ENCODE measurements around the gene KLB. TPM values are rescaled to one million over a fixed set of nuclear protein-coding genes. Genes with fewer than 3 reads are reported as not detected.
"Not testable (repeated sequence)": the region's sequence is repeated elsewhere in the genome, so short reads cannot be mapped to it uniquely, and the experiment has no call there.

The KLB gene
- total RNA-seq (2014; rRNA removed; shearing (Covaris generic)) = not detected in 2 replicates

DNA sequence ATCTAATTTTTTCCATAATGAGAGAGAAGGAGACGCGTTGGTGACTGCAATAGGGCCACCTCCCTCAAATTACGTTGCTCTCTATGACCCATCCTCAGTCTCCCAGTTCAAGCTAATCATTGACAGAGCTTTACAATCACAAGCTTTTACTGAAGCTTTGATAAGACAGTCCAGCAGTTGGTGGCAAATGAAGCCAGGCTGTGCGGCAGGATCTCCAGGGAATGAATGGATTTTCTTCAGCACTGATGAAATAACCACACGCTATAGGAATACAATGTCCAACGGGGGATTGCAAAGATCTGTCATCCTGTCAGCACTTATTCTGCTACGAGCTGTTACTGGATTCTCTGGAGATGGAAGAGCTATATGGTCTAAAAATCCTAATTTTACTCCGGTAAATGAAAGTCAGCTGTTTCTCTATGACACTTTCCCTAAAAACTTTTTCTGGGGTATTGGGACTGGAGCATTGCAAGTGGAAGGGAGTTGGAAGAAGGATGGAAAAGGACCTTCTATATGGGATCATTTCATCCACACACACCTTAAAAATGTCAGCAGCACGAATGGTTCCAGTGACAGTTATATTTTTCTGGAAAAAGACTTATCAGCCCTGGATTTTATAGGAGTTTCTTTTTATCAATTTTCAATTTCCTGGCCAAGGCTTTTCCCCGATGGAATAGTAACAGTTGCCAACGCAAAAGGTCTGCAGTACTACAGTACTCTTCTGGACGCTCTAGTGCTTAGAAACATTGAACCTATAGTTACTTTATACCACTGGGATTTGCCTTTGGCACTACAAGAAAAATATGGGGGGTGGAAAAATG lies at the start of gene KLB:
TSS of gene KLB (plus strand) at position 168 of the 821 bp plus-strand sequence. CDS start at position 188, 20 bp downstream.
- in situ Hi-C loops (cut with HindIII; ENCODE audit: low sequenced_read_pairs) = no loop called here

GRCh38 chr4:39357002-39357401 lies 49.7 kb upstream of the KLB start:
- DNase-seq (ENCODE audit: low spot score) = no peak
- in situ Hi-C loops (cut with HindIII; ENCODE audit: low sequenced_read_pairs) = no loop called here

More for the DNA sequence above, at the start of gene KLB:
- DNase-seq (ENCODE audit: low spot score) = no peak

DNA sequence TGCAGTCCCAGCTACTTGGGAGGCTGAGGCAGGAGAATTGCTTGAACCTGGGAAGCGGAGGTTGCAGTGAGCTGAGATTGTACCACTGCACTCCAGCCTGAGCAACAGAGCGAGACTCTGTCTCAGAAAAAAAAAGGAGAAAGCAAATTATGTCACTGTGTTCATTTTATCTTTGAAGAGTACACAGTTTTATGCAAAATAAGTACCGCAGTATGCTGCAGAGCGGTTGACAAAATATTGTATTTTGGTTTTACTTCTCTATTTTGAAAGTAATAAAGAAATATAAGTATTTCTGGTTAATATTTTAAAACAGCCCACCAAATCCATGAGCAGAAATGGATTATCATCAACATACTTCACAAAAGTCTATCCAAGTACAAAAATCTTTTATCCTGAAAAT lies 46.1 kb upstream of the KLB start:
- in situ Hi-C loops (cut with HindIII; ENCODE audit: low sequenced_read_pairs); DNase-seq (ENCODE audit: low spot score): not testable (repeated sequence)

DNA sequence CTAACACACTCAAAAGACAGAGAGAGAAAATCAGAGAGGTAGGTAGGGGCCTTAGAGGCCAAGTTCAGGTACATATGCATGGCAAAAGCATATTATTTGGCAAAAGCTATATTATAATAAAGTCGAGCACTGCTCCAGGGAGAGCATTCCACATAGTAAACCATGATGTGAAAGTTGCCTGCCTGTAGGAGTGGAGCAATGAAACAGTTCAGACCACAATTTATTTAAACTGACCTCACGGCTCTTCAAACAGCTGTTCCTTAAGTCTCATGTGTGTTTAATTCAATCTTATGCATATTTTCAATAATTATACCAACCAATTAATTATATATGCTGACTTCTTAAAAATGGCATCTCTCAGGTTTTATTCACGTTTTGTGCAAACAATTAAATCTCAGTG lies 43.9 kb upstream of the KLB start:
- in situ Hi-C loops (cut with HindIII; ENCODE audit: low sequenced_read_pairs) = no loop called here
- no peak for DNase-seq (ENCODE audit: low spot score)

DNA sequence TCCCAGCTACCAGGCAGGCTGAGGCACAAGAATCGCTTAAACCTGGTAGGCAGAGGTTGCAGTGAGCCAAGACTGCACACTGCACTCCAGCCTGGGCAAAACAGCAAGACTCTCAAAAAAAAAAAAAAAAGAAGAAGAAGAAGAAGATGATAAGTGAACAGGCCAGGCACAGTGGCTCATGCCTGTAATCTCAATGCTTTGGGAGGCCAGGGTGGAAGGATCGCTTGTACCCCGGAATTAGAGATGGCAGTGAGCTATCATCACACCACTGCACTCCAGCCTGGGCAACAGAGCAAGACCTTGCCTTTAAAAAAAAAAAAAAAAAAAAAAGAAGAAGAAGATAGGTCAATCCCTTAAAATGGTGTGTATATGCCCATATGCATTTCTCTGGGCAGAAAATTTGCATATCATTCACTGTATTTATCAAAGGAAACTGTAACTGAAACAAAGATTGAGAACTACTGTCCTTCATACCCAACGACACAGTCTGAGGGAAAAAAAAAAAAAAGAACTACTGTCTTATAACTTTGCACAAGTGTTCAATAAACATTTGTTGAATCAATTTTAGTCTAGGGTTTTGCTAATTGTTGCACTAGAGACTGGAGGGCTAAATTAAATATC lies 42.8 kb upstream of the KLB start:
- no peak for DNase-seq (ENCODE audit: low spot score)
- in situ Hi-C loops (cut with HindIII; ENCODE audit: low sequenced_read_pairs) = no loop called here

- in situ Hi-C loops (cut with HindIII; ENCODE audit: low sequenced_read_pairs) = no loop called here
- DNase-seq (ENCODE audit: low spot score) = no peak
Measured at GRCh38 chr4:39365360-39365759, 41.4 kb upstream of the KLB start.

DNA sequence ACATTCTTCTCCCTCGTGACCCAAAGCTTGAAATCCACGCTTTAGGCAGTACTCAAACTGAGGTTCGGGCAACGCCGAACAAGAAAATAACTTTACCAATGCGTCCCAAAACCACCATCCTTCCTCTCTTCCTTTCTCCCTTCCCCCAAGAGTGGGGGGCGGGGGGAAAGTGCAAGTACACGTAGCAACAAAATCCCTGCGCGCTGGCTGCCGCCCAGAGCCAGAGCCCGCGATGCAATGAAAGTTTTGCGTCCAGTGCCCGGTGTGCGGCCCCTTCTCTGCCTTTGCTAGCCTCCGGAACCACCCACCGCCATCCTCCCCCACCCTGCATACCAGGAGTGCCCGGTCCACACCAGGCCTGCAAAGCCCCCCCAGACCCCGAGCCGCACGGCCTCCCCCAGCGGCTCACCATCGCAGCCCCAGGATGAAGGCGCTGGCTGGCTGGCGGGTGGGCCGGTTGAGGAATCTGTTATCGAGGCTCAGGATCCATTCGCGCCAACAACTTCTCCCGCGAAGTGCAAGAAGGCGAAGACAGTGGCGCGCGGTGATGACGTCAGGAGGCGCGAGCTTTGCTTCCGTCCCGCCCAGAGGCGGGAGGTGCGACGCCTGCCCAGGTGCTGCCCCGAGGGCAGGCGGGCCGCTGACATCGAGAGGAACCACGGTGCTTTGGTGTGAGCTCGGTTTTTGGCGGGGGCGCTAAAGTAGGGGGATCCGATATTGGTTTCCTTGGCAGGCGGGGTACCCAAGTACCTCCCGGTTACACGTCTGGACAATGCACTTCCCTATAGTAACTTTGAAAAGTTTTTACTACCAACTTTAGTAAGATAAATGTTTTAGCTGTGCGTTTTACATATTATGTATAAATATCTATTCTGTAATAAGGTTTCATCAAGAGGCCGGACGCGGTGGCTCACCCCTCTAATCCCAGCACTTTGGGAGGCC lies 40.6 kb upstream of the KLB start, which contains the start of gene RFC1:
TSS of gene RFC1 (minus strand) at position 533 of the 942 bp plus-strand sequence. CDS start at position 412, 121 bp downstream.
- DNase-seq (ENCODE audit: low spot score) = peak; percentile 77
- in situ Hi-C loops (cut with HindIII; ENCODE audit: low sequenced_read_pairs) = no loop called here

DNA sequence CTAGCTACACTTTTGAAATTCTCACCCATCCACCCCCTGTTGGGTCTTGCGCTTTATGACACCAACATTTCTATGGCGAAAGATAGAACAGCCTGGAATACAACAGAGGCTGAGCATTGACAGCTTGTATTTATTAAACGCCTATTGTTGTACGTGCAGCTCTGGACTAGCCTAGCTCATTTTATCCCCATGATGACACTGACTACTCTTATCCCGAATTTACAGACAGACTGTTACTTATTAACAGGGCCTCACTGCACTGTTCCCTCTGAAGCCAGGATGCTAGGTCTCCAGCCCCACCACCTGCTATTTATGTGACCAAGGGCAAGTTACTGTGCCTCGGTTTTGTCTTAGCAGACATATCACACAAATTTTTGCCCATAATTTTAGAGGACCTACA lies 39.6 kb upstream of the KLB start:
- in situ Hi-C loops (cut with HindIII; ENCODE audit: low sequenced_read_pairs) = no loop called here
- DNase-seq (ENCODE audit: low spot score) = no peak

DNA sequence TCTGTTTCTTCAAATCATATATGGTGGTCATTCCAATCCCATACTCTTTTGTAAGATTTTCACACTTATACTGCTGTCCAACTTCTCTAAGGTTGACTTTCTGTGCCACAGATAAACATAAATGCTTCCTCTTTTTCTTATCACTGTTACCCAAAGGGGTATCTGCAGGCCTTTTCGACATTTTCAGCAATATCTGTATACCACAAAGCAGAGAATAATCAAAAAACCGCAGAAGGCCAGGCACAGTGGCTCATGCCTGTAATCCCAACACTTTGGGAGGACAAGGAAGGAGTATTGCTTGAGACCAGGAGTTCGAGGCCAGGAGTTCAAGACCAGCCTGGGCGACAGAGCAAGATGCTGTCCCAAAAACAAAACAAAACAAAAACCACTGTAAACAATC lies 37.4 kb upstream of the KLB start:
- in situ Hi-C loops (cut with HindIII; ENCODE audit: low sequenced_read_pairs) = no loop called here
- DNase-seq (ENCODE audit: low spot score) = no peak

- in situ Hi-C loops (cut with HindIII; ENCODE audit: low sequenced_read_pairs); DNase-seq (ENCODE audit: low spot score): not testable (repeated sequence)
Measured at GRCh38 chr4:39371209-39371608, 35.5 kb upstream of the KLB start.

DNA sequence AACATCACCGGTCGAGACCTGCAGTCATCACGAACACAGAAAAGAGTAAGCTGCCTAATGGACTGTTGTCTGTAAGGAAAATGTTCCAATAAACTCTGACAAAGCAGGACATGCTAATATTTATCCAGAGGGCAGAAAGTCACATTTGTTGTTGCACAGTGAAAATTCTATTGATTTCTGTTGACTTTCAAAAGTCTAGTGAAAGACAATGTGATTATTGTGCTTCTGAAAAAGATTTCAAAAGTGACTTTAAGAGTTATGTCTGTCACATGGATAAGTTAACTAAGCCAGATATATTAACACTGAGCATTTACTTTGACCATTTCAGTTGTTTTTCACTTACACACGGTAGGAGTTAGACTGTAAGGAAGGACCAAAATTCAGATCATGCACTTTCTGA lies 31.3 kb upstream of the KLB start:
- DNase-seq (ENCODE audit: low spot score) = no peak
- in situ Hi-C loops (cut with HindIII; ENCODE audit: low sequenced_read_pairs) = no loop called here

DNA sequence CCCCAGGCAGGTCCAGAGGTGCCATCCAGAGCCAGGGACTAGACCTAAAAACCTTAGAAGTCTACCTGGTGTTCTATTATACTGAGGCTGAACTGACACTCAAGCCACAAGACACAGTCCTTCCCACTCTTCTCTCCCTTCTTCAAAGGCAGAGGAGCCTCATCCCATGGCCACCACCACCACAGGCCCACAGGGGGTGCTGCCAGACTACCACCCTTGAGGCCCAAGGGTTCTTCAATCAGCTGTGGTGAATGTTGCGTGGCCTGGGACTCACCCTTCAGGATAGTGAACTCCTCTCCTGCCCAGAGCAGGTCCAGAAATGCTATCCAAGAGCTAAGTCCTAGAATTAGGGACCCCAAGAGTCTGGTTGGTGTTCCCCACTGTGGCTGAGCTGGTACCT lies 23.0 kb upstream of the KLB start:
- in situ Hi-C loops (cut with HindIII; ENCODE audit: low sequenced_read_pairs) = no loop called here
- DNase-seq (ENCODE audit: low spot score) = no peak

GRCh38 chr4:39384563-39384962 lies 22.2 kb upstream of the KLB start:
- DNase-seq (ENCODE audit: low spot score) = no peak
- in situ Hi-C loops (cut with HindIII; ENCODE audit: low sequenced_read_pairs) = no loop called here

DNA sequence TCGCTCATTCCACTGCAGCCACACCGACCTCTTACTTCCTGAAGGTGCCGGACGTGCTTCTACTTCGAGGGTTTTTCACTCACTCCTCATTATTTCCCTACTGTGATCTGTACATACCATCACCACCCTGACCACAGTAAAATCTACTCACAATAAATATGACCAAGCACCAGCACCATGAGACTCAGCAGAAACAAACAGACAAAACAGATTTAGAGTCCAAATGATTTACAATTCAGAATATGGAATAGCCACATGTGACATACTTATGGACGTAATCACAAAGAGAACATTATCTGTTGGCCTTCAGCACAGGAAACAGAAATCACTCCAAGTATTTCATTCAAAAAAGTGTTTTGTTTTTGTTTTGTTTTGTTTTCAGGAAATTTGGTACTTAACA lies 16.1 kb upstream of the KLB start:
- DNase-seq (ENCODE audit: low spot score) = no peak
- in situ Hi-C loops (cut with HindIII; ENCODE audit: low sequenced_read_pairs) = no loop called here

- in situ Hi-C loops (cut with HindIII; ENCODE audit: low sequenced_read_pairs) = no loop called here
Measured at GRCh38 chr4:39394706-39395105, 12.0 kb upstream of the KLB start.

GRCh38 chr4:39401640-39402039 lies 5.1 kb upstream of the KLB start:
- in situ Hi-C loops (cut with HindIII; ENCODE audit: low sequenced_read_pairs); DNase-seq (ENCODE audit: low spot score): not testable (repeated sequence)

More at GRCh38 chr4:39394706-39395105, 12.0 kb upstream of the KLB start:
- no peak for DNase-seq (ENCODE audit: low spot score)

GRCh38 chr4:39407584-39407885 lies 805 bp downstream of the KLB start:
- in situ Hi-C loops (cut with HindIII; ENCODE audit: low sequenced_read_pairs) = no loop called here
- no peak for DNase-seq (ENCODE audit: low spot score)

- in situ Hi-C loops (cut with HindIII; ENCODE audit: low sequenced_read_pairs) = no loop called here
- no peak for DNase-seq (ENCODE audit: low spot score)
Measured at GRCh38 chr4:39410415-39410814, 3.7 kb downstream of the KLB start.

GRCh38 chr4:39411561-39411960 lies 4.8 kb downstream of the KLB start:
- DNase-seq (ENCODE audit: low spot score); in situ Hi-C loops (cut with HindIII; ENCODE audit: low sequenced_read_pairs): not testable (repeated sequence)
